IMR-90 (cell line): ENCODE results near the gene WHRN. TPM values are rescaled to one million over a fixed set of nuclear protein-coding genes. Genes with fewer than 3 reads are reported as not detected.

ENCODE experiments used
- ATAC-seq: fragments of 200-7000 bp; cut with Tn5 transposase; 2 replicates; pipeline ENCODE4 v1.9.1; 2020; ENCODE audit warnings: low read depth, mild to moderate bottlenecking, moderate library complexity
- BruUV-seq: library from RNA; stranded (reverse); fragments of 400-500 nt; replicated peaks from 2 replicates; lab custom pipeline; 2021; lab: Mats Ljungman, UMichigan
- CTCF ChIA-PET: fragments of 300-600 bp; formaldehyde crosslinking; extraction: SDS; loops from one replicate; lab custom pipeline; 2021; ENCODE audit warnings: antibody characterized with exemption; lab: Yijun Ruan, JAX
- POLR2A ChIA-PET: fragments of 300-600 bp; sonication (Branson Sonifier 250); formaldehyde crosslinking; loops from one replicate; lab custom pipeline; 2022; ENCODE audit warnings: antibody characterized with exemption; ENCODE audit not compliant: unreplicated experiment; lab: Charles Lee
- DNase-seq: peaks from one replicate; pipeline ENCODE4 v3.0.0; 2013
- H2AFZ ChIP-seq: replicated peaks from 2 replicates; pipeline ENCODE3; 2013; ENCODE audit warnings: low read length, mild to moderate bottlenecking; ENCODE audit not compliant: poor library complexity
- H2AK5ac ChIP-seq: 2 replicates; pipeline ENCODE4 v1.6.1; 2013; ENCODE audit warnings: low read depth, low read length, inconsistent platforms
- H2AK9ac ChIP-seq: replicated peaks from 2 replicates; pipeline ENCODE3; 2013; ENCODE audit warnings: mild to moderate bottlenecking, low read depth, low read length, moderate library complexity; ENCODE audit not compliant: poor library complexity
- H2BK120ac ChIP-seq: 2 replicates; pipeline ENCODE4 v1.6.1; 2013; ENCODE audit warnings: low read depth, low read length, inconsistent platforms
- H2BK15ac ChIP-seq: 3 replicates; pipeline ENCODE4 v1.6.1; 2013; ENCODE audit warnings: low read depth, low read length, inconsistent platforms
- H2BK20ac ChIP-seq: 2 replicates; pipeline ENCODE4 v1.6.1; 2013; ENCODE audit warnings: low read depth, mild to moderate bottlenecking, inconsistent platforms, low read length, moderate library complexity
- H2BK5ac ChIP-seq: 2 replicates; pipeline ENCODE4 v1.6.1; 2013; ENCODE audit warnings: mild to moderate bottlenecking, low read depth, low read length, inconsistent platforms; ENCODE audit not compliant: poor library complexity, severe bottlenecking
- H3K14ac ChIP-seq: replicated peaks from 2 replicates; pipeline ENCODE4 v1.6.1; 2013; ENCODE audit warnings: low read depth, low read length, inconsistent platforms
- H3K18ac ChIP-seq: 2 replicates; pipeline ENCODE4 v1.6.1; 2013; ENCODE audit warnings: low read depth, low read length, control low read depth
- H3K23ac ChIP-seq: 2 replicates; pipeline ENCODE4 v1.6.1; 2013; ENCODE audit warnings: low read depth, low read length, inconsistent platforms
- H3K27ac ChIP-seq: 2 replicates; pipeline ENCODE4 v1.5.1; 2013; ENCODE audit warnings: mild to moderate bottlenecking, control low read depth, low read length; ENCODE audit not compliant: insufficient read depth
- H3K27me3 ChIP-seq: 2 replicates; pipeline ENCODE4 v1.6.1; 2013; ENCODE audit warnings: low read length; ENCODE audit not compliant: control insufficient read depth, insufficient read depth
- H3K36me3 ChIP-seq: 2 replicates; pipeline ENCODE4 v1.6.1; 2013; ENCODE audit warnings: low read length, mixed read lengths; ENCODE audit not compliant: control insufficient read depth, insufficient read depth
- H3K4ac ChIP-seq: 2 replicates; pipeline ENCODE4 v1.6.1; 2013; ENCODE audit warnings: low read depth, low read length, inconsistent platforms
- H3K4me1 ChIP-seq: 2 replicates; pipeline ENCODE4 v1.6.1; 2013; ENCODE audit warnings: low read length, mixed read lengths; ENCODE audit not compliant: control insufficient read depth, insufficient read depth
- H3K4me2 ChIP-seq: 2 replicates; pipeline ENCODE4 v1.6.1; 2013; ENCODE audit warnings: low read depth, mild to moderate bottlenecking, control low read depth, low read length, moderate library complexity
- H3K4me3 ChIP-seq: 2 replicates; pipeline ENCODE4 v1.5.1; 2013; ENCODE audit warnings: low read depth, mild to moderate bottlenecking, control low read depth, low read length, moderate library complexity; ENCODE audit not compliant: insufficient read depth
- H3K56ac ChIP-seq: 2 replicates; pipeline ENCODE4 v1.6.1; 2013; ENCODE audit warnings: low read length, inconsistent platforms; ENCODE audit not compliant: insufficient read depth; ENCODE audit errors: extremely low read depth
- H3K79me1 ChIP-seq, 2 experiments: 2 replicates each; pipeline ENCODE4 v1.6.1; 2013; ENCODE audit warnings: low read length in 2 of 2, inconsistent platforms in 1 of 2, low read depth in 1 of 2
- H3K9ac ChIP-seq: 2 replicates; pipeline ENCODE4 v1.6.1; 2013; ENCODE audit warnings: low read depth, low read length, control low read depth
- H3K9me1 ChIP-seq: 2 replicates; pipeline ENCODE4 v1.6.1; 2013; ENCODE audit warnings: low read length, inconsistent platforms; ENCODE audit not compliant: insufficient read depth
- H3K9me3 ChIP-seq: 2 replicates; pipeline ENCODE4 v1.6.1; 2013; ENCODE audit warnings: low read length; ENCODE audit not compliant: control insufficient read depth, insufficient read depth
- H4K20me1 ChIP-seq: 2 replicates; pipeline ENCODE4 v1.6.1; 2013; ENCODE audit warnings: low read length, inconsistent platforms; ENCODE audit not compliant: insufficient read depth
- H4K5ac ChIP-seq: 2 replicates; pipeline ENCODE4 v1.6.1; 2013; ENCODE audit warnings: mild to moderate bottlenecking, low read depth, low read length, control low read depth
- H4K8ac ChIP-seq, 2 experiments: 2 replicates each; pipeline ENCODE4 v1.6.1; 2013; ENCODE audit warnings: low read depth in 2 of 2, low read length in 2 of 2, control low read depth in 1 of 2, inconsistent platforms in 1 of 2
- H4K91ac ChIP-seq: 2 replicates; pipeline ENCODE4 v1.6.1; 2013; ENCODE audit warnings: low read depth, low read length, inconsistent platforms; ENCODE audit not compliant: insufficient read depth
- BHLHE40 ChIP-seq: fragments of 150-350 bp; IDR thresholded peaks from 2 replicates; pipeline ENCODE4 v1.6.1; 2016; ENCODE audit warnings: mild to moderate bottlenecking, low read depth, low read length
- CEBPB ChIP-seq: IDR thresholded peaks from 2 replicates; pipeline ENCODE4 v1.6.1; 2012; ENCODE audit warnings: low read depth, low read length, improper control_type of control experiment
- CHD1 ChIP-seq: IDR thresholded peaks from 2 replicates; pipeline ENCODE4 v1.6.1; 2012; ENCODE audit warnings: low read depth, low read length, improper control_type of control experiment
- CTCF ChIP-seq: conservative IDR thresholded peaks from 2 replicates; pipeline ENCODE4 v1.5.1; 2012; ENCODE audit warnings: mild to moderate bottlenecking, low read depth, low read length, improper control_type of control experiment
- FOS ChIP-seq: fragments of 150-350 bp; IDR thresholded peaks from 2 replicates; pipeline ENCODE4 v1.6.1; 2016; ENCODE audit warnings: low read depth, low read length
- MAFK ChIP-seq: IDR thresholded peaks from 2 replicates; pipeline ENCODE4 v1.6.1; 2012; ENCODE audit warnings: low read depth, low read length, improper control_type of control experiment
- MXI1 ChIP-seq: IDR thresholded peaks from 2 replicates; pipeline ENCODE4 v1.6.1; 2012; ENCODE audit warnings: low read depth, mild to moderate bottlenecking, low read length, moderate library complexity, borderline replicate concordance
- NFE2L2 ChIP-seq: fragments of 150-350 bp; IDR thresholded peaks from 2 replicates; pipeline ENCODE4 v1.6.1; 2016; ENCODE audit warnings: low read depth, mild to moderate bottlenecking, low read length
- POLR2A ChIP-seq: IDR thresholded peaks from 2 replicates; pipeline ENCODE4 v1.6.1; 2012; ENCODE audit warnings: mild to moderate bottlenecking, low read depth, low read length
- RAD21 ChIP-seq: IDR thresholded peaks from 2 replicates; pipeline ENCODE4 v1.6.1; 2012; ENCODE audit warnings: low read length, improper control_type of control experiment
- RFX5 ChIP-seq: IDR thresholded peaks from 2 replicates; pipeline ENCODE4 v1.8.0; 2012; ENCODE audit warnings: low read depth, mild to moderate bottlenecking, low read length, moderate library complexity
- SMC3 ChIP-seq: fragments of 150-350 bp; IDR thresholded peaks from 2 replicates; pipeline ENCODE4 v1.6.1; 2016; ENCODE audit warnings: low read depth, mild to moderate bottlenecking, antibody characterized with exemption, low read length, moderate library complexity
- WGBS, 2 experiments: methylation state at CpG; one replicate each; pipeline versions ENCODE4 v1.1.5 to v1.1.7; 2013; ENCODE audit warnings: missing lambda C conversion rate in 2 of 2; ENCODE audit not compliant: insufficient read length in 1 of 2; ENCODE audit errors: extremely low coverage in 2 of 2; 5-methylcytosine and 5-hydroxymethylcytosine counted together
- dilution Hi-C: fragments of 300-500 bp; cut with HindIII; formaldehyde crosslinking; loops from one replicate; pipeline ENCODE4 v1.14.3; 2018; ENCODE audit warnings: low sequenced_read_pairs; ENCODE audit not compliant: unreplicated experiment
- in situ Hi-C: fragments of 300-500 bp; cut with MboI; formaldehyde crosslinking; loops from 3 replicates; pipeline ENCODE4 v1.14.3; 2019; ENCODE audit warnings: low sequenced_read_pairs, inconsistent platforms, mixed read lengths
- intact Hi-C: fragments of 100-400 bp; cut with micrococcal nuclease; formaldehyde crosslinking; loops from 2 replicates; pipeline ENCODE4 v1.10.0; 2022
- polyA plus RNA-seq, 3 experiments: library from polyadenylated mRNA; depleted of rRNA; stranded (reverse); fragments of >200 nt; gene quantifications; 2 replicates each; pipeline ENCODE4 v1.2.3, GENCODE V29; 2012; ENCODE audit warnings: low replicate concordance in 1 of 3
- total RNA-seq: library from RNA; depleted of rRNA; stranded (reverse); fragments of >200 nt; gene quantifications from 2 replicates; pipeline ENCODE4 v1.2.3, GENCODE V29; 2012
- TF ChIP-seq, protein P1 (sequence below): fragments of 150-350 bp; IDR thresholded peaks from 2 replicates; pipeline ENCODE4 v1.6.1; 2017; ENCODE audit warnings: mild to moderate bottlenecking, antibody characterized with exemption, low read length, low read depth
- TF ChIP-seq, protein P2 (sequence below): fragments of 150-350 bp; IDR thresholded peaks from 2 replicates; pipeline ENCODE4 v1.6.1; 2016; ENCODE audit warnings: low read depth, mild to moderate bottlenecking, low read length, moderate library complexity, borderline replicate concordance

Gene WHRN
- total and polyA plus RNA-seq, 2 of the 4 experiments (the other 2 are of a cell fraction): 0.18 to 2.6 TPM

- ATAC-seq (no peak), DNase-seq (no peak)
- no peak overlapping the region for H2BK15ac ChIP-seq
- H2BK5ac ChIP-seq: no peak overlapping the region
- in situ Hi-C loops (no loop called here), intact Hi-C loops (no loop called here), dilution Hi-C loops (no loop called here)
- H3K27ac ChIP-seq: no peak overlapping the region
- no peak overlapping the region for H3K23ac ChIP-seq
- no peaks in the 10 kb centered on the region for H3K27me3 ChIP-seq
- peaks cover 0 to 2% of the 10 kb centered on the region in 2 experiments; a peak in 2 of 4 replicates for H3K79me1 ChIP-seq
- H4K91ac ChIP-seq: no peak overlapping the region
- H2AFZ ChIP-seq: no peak overlapping the region
- H2BK120ac ChIP-seq: no peak overlapping the region
- H2AK9ac ChIP-seq: peak overlapping the region; percentile 33
- TF ChIP-seq, protein P1, sequence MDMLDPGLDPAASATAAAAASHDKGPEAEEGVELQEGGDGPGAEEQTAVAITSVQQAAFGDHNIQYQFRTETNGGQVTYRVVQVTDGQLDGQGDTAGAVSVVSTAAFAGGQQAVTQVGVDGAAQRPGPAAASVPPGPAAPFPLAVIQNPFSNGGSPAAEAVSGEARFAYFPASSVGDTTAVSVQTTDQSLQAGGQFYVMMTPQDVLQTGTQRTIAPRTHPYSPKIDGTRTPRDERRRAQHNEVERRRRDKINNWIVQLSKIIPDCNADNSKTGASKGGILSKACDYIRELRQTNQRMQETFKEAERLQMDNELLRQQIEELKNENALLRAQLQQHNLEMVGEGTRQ: no peak
- TF ChIP-seq CTCF (no peak), MXI1 (no peak), CEBPB (no peak), BHLHE40 (no peak), NFE2L2 (no peak), RFX5 (no peak), MAFK (no peak), SMC3 (no peak), FOS (no peak), RAD21 (no peak), POLR2A (no peak), CHD1 (no peak)
- TF ChIP-seq, protein P2, sequence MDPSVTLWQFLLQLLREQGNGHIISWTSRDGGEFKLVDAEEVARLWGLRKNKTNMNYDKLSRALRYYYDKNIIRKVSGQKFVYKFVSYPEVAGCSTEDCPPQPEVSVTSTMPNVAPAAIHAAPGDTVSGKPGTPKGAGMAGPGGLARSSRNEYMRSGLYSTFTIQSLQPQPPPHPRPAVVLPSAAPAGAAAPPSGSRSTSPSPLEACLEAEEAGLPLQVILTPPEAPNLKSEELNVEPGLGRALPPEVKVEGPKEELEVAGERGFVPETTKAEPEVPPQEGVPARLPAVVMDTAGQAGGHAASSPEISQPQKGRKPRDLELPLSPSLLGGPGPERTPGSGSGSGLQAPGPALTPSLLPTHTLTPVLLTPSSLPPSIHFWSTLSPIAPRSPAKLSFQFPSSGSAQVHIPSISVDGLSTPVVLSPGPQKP: no peak
- ChIA-PET POLR2A (no interaction called here), CTCF (no interaction called here)
- WGBS, 2 experiments: 100% methylated on average over 1 of the region's 7 CpGs; no CpG with 5 or more reads in 1 of the 2 experiments
- H2BK20ac ChIP-seq: no peak overlapping the region
- H3K56ac ChIP-seq: no peak overlapping the region
- H2AK5ac ChIP-seq: no peak overlapping the region
- H3K9ac ChIP-seq: no peak overlapping the region
- H4K20me1 ChIP-seq: no peaks in the 10 kb centered on the region; the same call in 1 of the 2 replicates
- H3K9me3 ChIP-seq: no peaks in the 10 kb centered on the region
- no peak overlapping the region for H3K14ac ChIP-seq
- peaks cover 8% of the 10 kb centered on the region for H3K9me1 ChIP-seq
- no TSS peak for BruUV-seq
- H3K4me3 ChIP-seq: no peak overlapping the region
- no peak overlapping the region for H3K4me2 ChIP-seq
- H3K4me1 ChIP-seq: peaks cover 11% of the 10 kb centered on the region
- no peak overlapping the region for H4K8ac ChIP-seq
- H4K5ac ChIP-seq: no peak overlapping the region
- H3K4ac ChIP-seq: no peak overlapping the region
- H3K18ac ChIP-seq: no peak overlapping the region
- H3K36me3 ChIP-seq: peaks cover 75% of the 10 kb centered on the region
Observed at GRCh38 chr9:114359801-114360200, 145.5 kb downstream of the WHRN start.
